HG03460 (cell line): ENCODE measurements around the gene TJAP1.

Source experiments
- ATAC-seq: cut with Tn5 transposase; IDR thresholded peaks from one replicate; pipeline ENCODE4 v1.9.1; 2021; ENCODE audit not compliant: unreplicated experiment

Gene TJAP1

GRCh38 chr6:43503443-43503842 lies 26.1 kb downstream of the TJAP1 start:
- no peak for ATAC-seq

- ATAC-seq: no peak
Measured at GRCh38 chr6:43504756-43505593, 27.6 kb downstream of the TJAP1 start.

DNA sequence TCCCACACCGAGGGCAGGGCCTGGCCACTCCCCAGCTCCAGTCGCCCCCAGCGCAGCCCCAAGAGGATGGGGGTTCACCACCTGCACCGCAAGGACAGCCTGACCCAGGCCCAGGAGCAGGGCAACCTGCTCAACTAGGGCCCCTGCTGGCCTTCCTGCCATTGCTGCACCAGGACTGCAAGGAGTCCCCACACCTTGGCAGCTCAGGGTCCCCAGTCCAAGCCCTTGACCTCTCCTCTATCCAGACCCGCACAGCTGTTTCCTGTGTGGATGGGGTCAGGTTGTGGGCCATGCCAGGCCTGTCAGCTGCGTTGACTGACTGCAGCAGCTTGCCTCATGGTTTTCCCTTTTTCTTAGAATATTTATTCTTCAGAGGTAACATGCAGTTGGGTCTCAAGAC lies 28.3 kb downstream of the TJAP1 start:
- ATAC-seq: no peak

- no peak for ATAC-seq
Measured at GRCh38 chr6:43506171-43506570, 28.8 kb downstream of the TJAP1 start.

GRCh38 chr6:43506667-43507471 lies 29.5 kb downstream of the TJAP1 start:
- peak; percentile 56 for ATAC-seq

DNA sequence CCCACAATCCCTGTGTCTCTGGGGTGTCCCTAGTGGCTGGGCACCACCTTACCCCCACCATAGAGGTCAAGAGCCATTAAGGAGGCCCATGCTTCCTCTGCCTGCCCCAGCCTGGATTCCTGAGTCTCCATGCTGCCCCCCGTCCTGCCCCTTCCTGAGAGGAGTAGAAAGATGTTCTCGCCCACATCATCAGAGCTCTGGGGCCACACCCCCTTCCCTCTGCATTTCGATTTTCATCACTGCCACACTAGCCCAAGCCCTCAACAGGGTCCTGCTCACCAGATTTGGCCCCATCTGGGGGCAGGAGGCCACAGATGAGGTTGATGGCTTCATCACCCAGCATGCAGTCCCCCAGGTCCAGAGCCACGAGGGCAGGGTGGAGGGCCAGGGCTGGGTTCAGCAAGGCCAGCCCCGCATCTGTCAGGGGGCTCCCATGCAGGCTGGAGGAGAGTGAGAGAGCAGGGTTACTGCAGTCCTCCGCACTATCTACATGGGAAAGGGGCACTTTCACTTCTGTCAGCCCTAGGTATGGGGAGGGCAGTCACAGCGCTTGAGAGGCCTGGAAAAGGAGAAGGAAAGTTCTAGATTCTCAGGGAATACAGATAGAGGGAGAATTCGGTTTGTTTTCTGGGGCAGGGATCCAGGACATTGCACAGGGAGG lies 31.2 kb downstream of the TJAP1 start:
- ATAC-seq: no peak

GRCh38 chr6:43509142-43509983 lies 32.0 kb downstream of the TJAP1 start:
- ATAC-seq: no peak

DNA sequence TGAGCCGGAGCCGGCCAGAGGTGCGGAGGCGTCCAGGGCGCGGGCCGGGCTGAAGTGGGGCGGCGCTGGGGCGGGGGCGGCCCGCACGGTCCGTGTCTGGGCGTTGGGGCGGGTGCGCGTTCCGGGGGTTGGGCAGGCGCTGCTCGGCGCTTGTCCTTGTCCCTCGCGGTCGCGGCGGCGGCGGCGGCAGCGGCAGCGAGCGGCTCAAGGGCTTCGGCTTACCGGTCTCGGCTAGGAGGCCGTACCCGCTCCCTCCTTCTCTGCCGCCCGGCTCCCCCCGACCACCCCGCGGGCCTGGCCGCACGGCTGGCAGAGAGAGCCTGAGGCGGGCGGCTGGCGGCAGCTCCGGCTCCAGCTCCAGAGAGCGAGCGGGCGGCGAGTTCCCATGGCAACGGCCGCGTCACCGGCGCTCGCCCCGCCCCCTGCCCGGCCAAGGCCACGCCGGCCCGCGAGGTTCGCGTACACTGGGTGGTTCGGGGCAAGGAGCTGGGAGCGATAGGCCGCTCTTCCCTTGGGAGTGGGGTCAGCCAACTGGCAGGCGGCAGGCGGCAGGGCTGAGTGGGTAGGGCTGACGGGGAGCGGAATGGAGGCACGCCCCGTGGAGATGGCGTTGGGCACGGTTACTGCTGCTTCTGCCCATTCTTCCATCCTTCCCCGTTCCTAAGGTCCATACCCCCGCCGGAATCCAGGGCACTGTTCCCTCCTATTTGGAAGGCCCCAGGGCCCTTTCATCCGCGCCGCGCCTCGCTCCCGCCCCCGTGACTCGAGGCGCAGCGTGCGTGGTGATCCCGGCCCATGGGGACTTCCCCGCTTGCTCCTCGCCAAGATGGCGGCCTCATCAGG lies 32.8 kb downstream of the TJAP1 start, which contains the start of gene LRRC73:
TSS of gene LRRC73 (minus strand) at position 363 of the 843 bp plus-strand sequence. CDS start 561 bp downstream, outside the sequence.
- ATAC-seq: peak; percentile 60

- no peak for ATAC-seq
Measured at GRCh38 chr6:43510827-43511163, 33.4 kb downstream of the TJAP1 start.

DNA sequence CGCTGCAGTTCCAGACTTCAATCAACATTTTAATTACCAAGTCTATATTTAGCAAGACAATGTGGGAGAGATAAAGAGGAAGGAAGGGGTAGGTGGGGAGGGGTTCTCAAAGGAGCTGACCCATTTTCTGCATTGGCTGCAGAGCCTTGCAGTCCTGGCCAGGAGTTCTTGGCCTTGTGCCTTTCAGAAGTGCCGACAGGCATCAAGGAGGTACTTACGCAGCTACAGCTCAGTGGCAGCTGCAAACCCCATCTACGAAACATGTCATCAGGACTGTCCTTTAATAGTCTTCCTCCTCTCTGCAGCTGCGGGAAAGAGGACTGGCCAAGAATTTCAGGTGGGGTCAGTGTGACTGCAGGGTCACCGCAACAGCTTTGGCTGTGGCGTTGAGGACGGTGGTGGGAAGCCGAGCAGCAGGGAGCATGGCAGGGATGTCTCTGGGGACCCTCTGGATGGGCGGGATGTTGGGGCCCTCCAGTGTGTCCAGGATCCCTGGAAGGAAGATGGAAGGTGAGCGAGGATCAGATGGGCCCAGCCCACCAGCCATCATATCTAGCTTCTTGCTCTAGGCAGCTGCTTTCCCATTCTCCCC lies 34.5 kb downstream of the TJAP1 start:
- no peak for ATAC-seq

DNA sequence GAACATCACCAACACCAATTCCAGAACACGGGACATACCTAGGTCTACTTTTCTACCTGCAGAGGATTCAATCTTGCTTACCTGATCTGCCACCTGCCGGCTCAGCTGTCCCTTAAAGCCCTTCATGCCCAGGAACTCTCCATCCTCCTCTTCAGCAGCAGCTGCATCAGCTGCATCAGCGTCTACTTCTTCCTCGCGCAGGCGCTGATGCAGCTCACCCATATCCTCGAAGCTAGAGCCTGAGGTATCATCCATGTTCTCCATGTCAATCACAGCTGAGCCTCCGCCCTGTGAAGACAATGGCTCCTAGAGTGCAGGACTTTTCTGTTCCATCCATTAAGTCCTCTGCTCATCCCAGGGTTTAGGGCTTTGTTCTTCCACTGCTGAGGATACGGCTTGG lies 38.4 kb downstream of the TJAP1 start:
- ATAC-seq: no peak

DNA sequence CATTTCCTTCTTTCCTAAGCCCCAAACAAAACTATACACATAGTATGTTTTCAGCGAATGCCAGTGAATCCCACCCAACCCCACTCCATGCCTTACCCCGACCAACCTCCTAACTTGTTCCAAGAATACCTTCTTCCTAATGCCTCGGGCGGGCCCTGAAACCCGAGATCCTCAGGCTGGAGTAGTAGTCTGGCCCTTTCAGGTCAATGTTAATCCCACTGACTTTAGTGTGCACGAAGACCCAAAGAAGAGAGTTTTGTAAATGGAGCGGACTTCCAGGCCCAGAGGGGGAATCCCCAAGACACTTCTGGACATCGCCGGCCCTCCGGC lies 39.0 kb downstream of the TJAP1 start:
- no peak for ATAC-seq

- ATAC-seq: peak; percentile 91
Measured at GRCh38 chr6:43516697-43517504, 39.5 kb downstream of the TJAP1 start, which contains the start of the genes POLR1C and YIPF3. TSS of gene POLR1C (plus strand) at chr6:43517089. CDS start at chr6:43517110, 21 bp downstream. TSS of gene YIPF3 (minus strand) at chr6:43516926. CDS start at chr6:43516807, 119 bp downstream.

- no peak for ATAC-seq
Measured at GRCh38 chr6:43517505-43518357, 40.4 kb downstream of the TJAP1 start.

GRCh38 chr6:43520097-43520496 lies 42.7 kb downstream of the TJAP1 start:
- ATAC-seq: no peak

DNA sequence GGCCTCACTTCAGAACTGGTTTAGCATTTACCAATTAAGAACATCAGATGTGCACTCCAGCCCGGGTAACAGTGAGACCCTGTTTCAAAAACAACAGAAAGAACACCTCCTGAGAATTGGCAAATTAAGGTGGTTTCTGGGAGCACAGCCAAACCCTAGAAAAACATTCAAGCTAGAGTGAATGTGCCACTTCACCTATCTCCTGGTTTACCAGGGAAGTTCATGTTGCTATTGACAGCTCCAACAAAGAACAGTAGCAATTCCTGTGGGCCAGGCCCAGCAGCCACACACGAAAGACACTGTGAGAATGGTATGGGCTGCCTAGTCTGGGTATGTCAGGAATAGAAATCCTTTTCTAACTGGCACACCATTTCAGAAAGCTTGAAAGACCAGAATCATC lies 44.5 kb downstream of the TJAP1 start:
- ATAC-seq: no peak

GRCh38 chr6:43522547-43523261 lies 45.3 kb downstream of the TJAP1 start:
- no peak for ATAC-seq
